Fibroblast of lung (primary cell): ENCODE results near the gene FANK1. TPM values are rescaled to one million over a fixed set of nuclear protein-coding genes. Genes with fewer than 3 reads are reported as not detected.
"Not testable (repeated sequence)": the region's sequence is repeated elsewhere in the genome, so short reads cannot be mapped to it uniquely, and the experiment has no call there.

Source experiments
- DNase-seq, 2 donors: peaks; one replicate each; pipeline versions ENCODE4 v3.0.0 to v3.0.0-alpha.2; 2010; ENCODE audit warnings: low read depth in 2 of 2
- H2AFZ ChIP-seq: 2 replicates; pipeline ENCODE4 v1.5.1; 2012; ENCODE audit warnings: low read length, control low read depth, inconsistent platforms
- H3K27ac ChIP-seq: 2 replicates; pipeline ENCODE4 v1.5.1; 2011; ENCODE audit warnings: low read length, control low read depth; ENCODE audit not compliant: insufficient read depth
- H3K27me3 ChIP-seq: 2 replicates; pipeline ENCODE4 v1.5.1; 2011; ENCODE audit warnings: mild to moderate bottlenecking, low read length; ENCODE audit not compliant: control insufficient read depth, insufficient read depth
- H3K36me3 ChIP-seq: 2 replicates; pipeline ENCODE4 v1.5.1; 2011; ENCODE audit warnings: low read length; ENCODE audit not compliant: control insufficient read depth, insufficient read depth
- H3K4me1 ChIP-seq: 2 replicates; pipeline ENCODE4 v1.5.1; 2011; ENCODE audit warnings: low read length; ENCODE audit not compliant: control insufficient read depth, insufficient read depth; ENCODE audit errors: extremely low read depth
- H3K4me2 ChIP-seq: 2 replicates; pipeline ENCODE4 v1.5.1; 2011; ENCODE audit warnings: low read length, control low read depth; ENCODE audit not compliant: insufficient read depth; ENCODE audit errors: extremely low read depth
- H3K4me3 ChIP-seq, 4 experiments: fragments of 200-600 bp in 1 of 4; sonication (generic) in 1 of 4; replicated peaks in 1 of 4; 2 replicates each; pipeline ENCODE4 v1.5.1; 2011 to 2016; ENCODE audit warnings: low read length in 4 of 4, low read depth in 3 of 4, mild to moderate bottlenecking in 3 of 4, control low read depth in 2 of 4, inconsistent platforms in 1 of 4, mixed read lengths in 1 of 4; ENCODE audit not compliant: insufficient read depth in 1 of 4; ENCODE audit errors: control extremely low read depth in 1 of 4
- H3K79me2 ChIP-seq: 2 replicates; pipeline ENCODE4 v1.5.1; 2012; ENCODE audit warnings: mild to moderate bottlenecking, low read length, inconsistent platforms; ENCODE audit not compliant: control insufficient read depth, insufficient read depth
- H3K9ac ChIP-seq: 2 replicates; pipeline ENCODE4 v1.5.1; 2011; ENCODE audit warnings: mild to moderate bottlenecking, low read length, control low read depth; ENCODE audit not compliant: insufficient read depth
- H3K9me3 ChIP-seq: 2 replicates; pipeline ENCODE4 v1.5.1; 2012; ENCODE audit warnings: low read depth, low read length; ENCODE audit not compliant: control insufficient read depth, insufficient read depth
- H4K20me1 ChIP-seq: 2 replicates; pipeline ENCODE4 v1.5.1; 2011; ENCODE audit warnings: low read length; ENCODE audit not compliant: control insufficient read depth, insufficient read depth; ENCODE audit errors: extremely low read depth
- EZH2 ChIP-seq: IDR thresholded peaks from 2 replicates; pipeline ENCODE4 v1.5.1; 2012; ENCODE audit warnings: low read length, control low read depth, mild to moderate bottlenecking; ENCODE audit errors: missing control alignments
- polyA minus RNA-seq: library from RNA; depleted of rRNA, polyadenylated mRNA; stranded (reverse); fragments of >200 nt; gene quantifications from 2 replicates; pipeline ENCODE4 v1.2.3, GENCODE V29; 2011; ENCODE audit warnings: low replicate concordance
- polyA plus RNA-seq, 2 donors: library from polyadenylated mRNA; depleted of rRNA in 1 of 2; stranded (reverse) in 1 of 2; unstranded in 1 of 2; fragments of >200 nt; gene quantifications; 2 replicates each; pipeline ENCODE4 v1.2.1, GENCODE V29; 2011 to 2012; ENCODE audit warnings: missing spikeins in 1 of 2
- total RNA-seq: library from RNA; depleted of rRNA; stranded (reverse); fragments of >200 nt; gene quantifications from 2 replicates; pipeline ENCODE4 v1.2.1, GENCODE V29; 2014
- TF ChIP-seq, protein P1 (sequence below), 2 donors: IDR thresholded peaks in 1 of 2; conservative IDR thresholded peaks in 1 of 2; 1 replicate in 1 of 2; 2 replicates in 1 of 2; pipeline ENCODE4 v1.5.1; 2011 to 2012; ENCODE audit warnings: low read length in 2 of 2, control low read depth in 1 of 2, inconsistent platforms in 1 of 2, low read depth in 1 of 2, mild to moderate bottlenecking in 1 of 2

Gene FANK1
- 0.83 and 2.6 TPM in 2 replicates for total RNA-seq
- 1.6 and 4.4 TPM in 2 replicates for polyA plus RNA-seq
- 1.7 and 3.5 TPM in 2 replicates for polyA plus RNA-seq (2012)
- not detected in 2 replicates for polyA minus RNA-seq

- H3K27ac ChIP-seq = peak within 1 kb of the TSS; percentile 61
- H3K9ac ChIP-seq = peak within 1 kb of the TSS; percentile 64
- not testable (repeated sequence) for H4K20me1 ChIP-seq, H3K27me3 ChIP-seq, H3K79me2 ChIP-seq, H3K36me3 ChIP-seq, H3K4me1 ChIP-seq, H3K9me3 ChIP-seq
- H3K4me3 ChIP-seq = peak within 1 kb of the TSS; percentile 62 to 86 (median 75)
- H3K4me2 ChIP-seq = peak within 1 kb of the TSS; percentile 85
- peak within 1 kb of the TSS; percentile 60 for H2AFZ ChIP-seq
- DNase-seq = peak; percentile 85 to 86
These were observed at the start of gene FANK1 for GRCh38 chr10:125896088-125896934. FANK1 (plus strand) TSS chr10:125896564; CDS start chr10:125896643, 79 bp downstream.

- no peak overlapping the region for H3K4me2 ChIP-seq
- no peaks in the 10 kb centered on the region for H4K20me1 ChIP-seq
- H3K9ac ChIP-seq = no peak overlapping the region
- TF ChIP-seq, protein P1, sequence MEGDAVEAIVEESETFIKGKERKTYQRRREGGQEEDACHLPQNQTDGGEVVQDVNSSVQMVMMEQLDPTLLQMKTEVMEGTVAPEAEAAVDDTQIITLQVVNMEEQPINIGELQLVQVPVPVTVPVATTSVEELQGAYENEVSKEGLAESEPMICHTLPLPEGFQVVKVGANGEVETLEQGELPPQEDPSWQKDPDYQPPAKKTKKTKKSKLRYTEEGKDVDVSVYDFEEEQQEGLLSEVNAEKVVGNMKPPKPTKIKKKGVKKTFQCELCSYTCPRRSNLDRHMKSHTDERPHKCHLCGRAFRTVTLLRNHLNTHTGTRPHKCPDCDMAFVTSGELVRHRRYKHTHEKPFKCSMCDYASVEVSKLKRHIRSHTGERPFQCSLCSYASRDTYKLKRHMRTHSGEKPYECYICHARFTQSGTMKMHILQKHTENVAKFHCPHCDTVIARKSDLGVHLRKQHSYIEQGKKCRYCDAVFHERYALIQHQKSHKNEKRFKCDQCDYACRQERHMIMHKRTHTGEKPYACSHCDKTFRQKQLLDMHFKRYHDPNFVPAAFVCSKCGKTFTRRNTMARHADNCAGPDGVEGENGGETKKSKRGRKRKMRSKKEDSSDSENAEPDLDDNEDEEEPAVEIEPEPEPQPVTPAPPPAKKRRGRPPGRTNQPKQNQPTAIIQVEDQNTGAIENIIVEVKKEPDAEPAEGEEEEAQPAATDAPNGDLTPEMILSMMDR (conservative IDR thresholded peaks at IDR 0.05 in 1 of 2, IDR thresholded peaks at IDR 0.05 in 1 of 2; ENCODE audit: low read depth in 1 of 2, low read length in 2 of 2) = no peak
- TF ChIP-seq EZH2 = no peak
- H3K4me1 ChIP-seq = no peaks in the 10 kb centered on the region
- H3K9me3 ChIP-seq = no peaks in the 10 kb centered on the region
- no peak overlapping the region for H3K4me3 ChIP-seq
- no peaks in the 10 kb centered on the region for H3K27me3 ChIP-seq
- no peak overlapping the region for H2AFZ ChIP-seq
- no peaks in the 10 kb centered on the region for H3K79me2 ChIP-seq
- DNase-seq = no peak
- H3K27ac ChIP-seq = no peak overlapping the region
- peaks cover 3% of the 10 kb centered on the region for H3K36me3 ChIP-seq
These were observed 49.5 kb upstream of the FANK1 start for GRCh38 chr10:125846894-125847293.

DNA sequence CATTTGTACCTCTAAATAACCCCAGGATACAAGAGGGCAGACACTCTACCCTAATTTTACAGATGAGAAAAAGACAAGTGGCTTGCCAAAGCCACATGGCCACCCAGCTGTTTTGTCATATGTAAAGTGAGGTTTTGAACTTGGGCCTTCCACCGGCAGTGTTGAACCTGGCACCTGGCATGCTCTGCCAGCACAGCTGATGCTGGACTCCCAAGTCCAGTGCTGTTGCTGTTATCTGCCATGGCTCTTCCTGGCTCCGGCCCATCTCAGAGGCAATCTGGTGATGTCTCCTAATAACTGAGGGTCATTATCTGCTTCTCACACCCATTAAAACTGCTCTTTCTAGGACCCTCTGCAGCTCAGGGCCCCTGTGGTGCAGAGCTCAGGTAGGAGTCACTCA lies 48.0 kb upstream of the FANK1 start:
- H2AFZ ChIP-seq = no peak overlapping the region

More for the DNA sequence above, 48.0 kb upstream of the FANK1 start:
- DNase-seq = no peak
- Histone ChIP-seq H3K79me2 (no peaks in the 10 kb centered on the region), H3K9ac (no peak overlapping the region), H3K9me3 (no peaks in the 10 kb centered on the region), H3K4me3 (no peak overlapping the region), H3K36me3 (peaks cover 5% of the 10 kb centered on the region), H3K27me3 (no peaks in the 10 kb centered on the region), H3K4me2 (no peak overlapping the region), H4K20me1 (no peaks in the 10 kb centered on the region), H3K27ac (no peak overlapping the region), H3K4me1 (no peaks in the 10 kb centered on the region)
- no peak for TF ChIP-seq EZH2
- TF ChIP-seq, protein P1 (conservative IDR thresholded peaks at IDR 0.05 in 1 of 2, IDR thresholded peaks at IDR 0.05 in 1 of 2; ENCODE audit: low read depth in 1 of 2, low read length in 2 of 2) = no peak
